ENCODE results near the gene WBP2.

Gene WBP2

GRCh38 chr17:75848523-75849278 is 6.4 kb downstream of the WBP2 start:
- Histone ChIP-seq H3K79me2 (ENCODE audit: insufficient read depth, low read length) (no peaks in the 10 kb centered on the region), H3K4me2 (ENCODE audit: low read depth, low read length, poor library complexity, severe bottlenecking) (no peak overlapping the region), H3K9ac (ENCODE audit: low read length) (no peak overlapping the region), H4K20me1 (ENCODE audit: low read depth, low read length) (no peaks in the 10 kb centered on the region), H3K9me3 (ENCODE audit: insufficient read depth, low read length) (no peaks in the 10 kb centered on the region), H3K27ac (ENCODE audit: low read depth, low read length) (no peak overlapping the region), H2AFZ (ENCODE audit: low read depth, low read length, severe bottlenecking) (no peak overlapping the region), H3K27me3 (ENCODE audit: low read length) (no peaks in the 10 kb centered on the region), H3K9me2 (replicated peaks; ENCODE audit: insufficient read depth, low read length) (no peaks in the 10 kb centered on the region), H3K36me3 (ENCODE audit: low read length) (no peaks in the 10 kb centered on the region), H3K4me3 (ENCODE audit: insufficient read depth, low read length, poor library complexity, severe bottlenecking) (no peak overlapping the region), H3F3A (ENCODE audit: insufficient read depth) (no peaks in the 10 kb centered on the region)
- TF ChIP-seq EZH2phosphoT487 (conservative IDR thresholded peaks at IDR 0.05; ENCODE audit: low read length) = no peak
- peak; percentile 91 for TF ChIP-seq CTCF (IDR thresholded peaks at IDR 0.05; ENCODE audit: insufficient read depth, low read length, poor library complexity, severe bottlenecking)

GRCh38 chr17:75847614-75848522 is 7.3 kb downstream of the WBP2 start:
- Histone ChIP-seq H3F3A (ENCODE audit: insufficient read depth) (no peaks in the 10 kb centered on the region), H3K27ac (ENCODE audit: low read depth, low read length) (no peak overlapping the region), H3K4me3 (ENCODE audit: insufficient read depth, low read length, poor library complexity, severe bottlenecking) (no peak overlapping the region), H3K9me3 (ENCODE audit: insufficient read depth, low read length) (no peaks in the 10 kb centered on the region), H3K9ac (ENCODE audit: low read length) (no peak overlapping the region), H3K79me2 (ENCODE audit: insufficient read depth, low read length) (no peaks in the 10 kb centered on the region), H3K4me2 (ENCODE audit: low read depth, low read length, poor library complexity, severe bottlenecking) (no peak overlapping the region), H3K27me3 (ENCODE audit: low read length) (no peaks in the 10 kb centered on the region), H3K9me2 (replicated peaks; ENCODE audit: insufficient read depth, low read length) (no peaks in the 10 kb centered on the region), H2AFZ (ENCODE audit: low read depth, low read length, severe bottlenecking) (no peak overlapping the region), H3K36me3 (ENCODE audit: low read length) (no peaks in the 10 kb centered on the region), H4K20me1 (ENCODE audit: low read depth, low read length) (no peaks in the 10 kb centered on the region)
- TF ChIP-seq EZH2phosphoT487 (conservative IDR thresholded peaks at IDR 0.05; ENCODE audit: low read length) (no peak), CTCF (IDR thresholded peaks at IDR 0.05; ENCODE audit: insufficient read depth, low read length, poor library complexity, severe bottlenecking) (no peak)

- Histone ChIP-seq H3K9me3 (ENCODE audit: insufficient read depth, low read length) (no peaks in the 10 kb centered on the region), H3K9me2 (replicated peaks; ENCODE audit: insufficient read depth, low read length) (no peaks in the 10 kb centered on the region), H3K79me2 (ENCODE audit: insufficient read depth, low read length) (no peaks in the 10 kb centered on the region), H2AFZ (ENCODE audit: low read depth, low read length, severe bottlenecking) (no peak overlapping the region), H4K20me1 (ENCODE audit: low read depth, low read length) (no peaks in the 10 kb centered on the region), H3K27ac (ENCODE audit: low read depth, low read length) (no peak overlapping the region), H3K27me3 (ENCODE audit: low read length) (no peaks in the 10 kb centered on the region), H3K36me3 (ENCODE audit: low read length) (no peaks in the 10 kb centered on the region), H3K4me2 (ENCODE audit: low read depth, low read length, poor library complexity, severe bottlenecking) (no peak overlapping the region), H3K9ac (ENCODE audit: low read length) (no peak overlapping the region), H3F3A (ENCODE audit: insufficient read depth) (no peaks in the 10 kb centered on the region), H3K4me3 (ENCODE audit: insufficient read depth, low read length, poor library complexity, severe bottlenecking) (no peak overlapping the region)
- no peak for TF ChIP-seq CTCF (IDR thresholded peaks at IDR 0.05; ENCODE audit: insufficient read depth, low read length, poor library complexity, severe bottlenecking)
- no peak for TF ChIP-seq EZH2phosphoT487 (conservative IDR thresholded peaks at IDR 0.05; ENCODE audit: low read length)
Observed at GRCh38 chr17:75846692-75847613, 8.2 kb downstream of the WBP2 start.
